Fibroblast of the aortic adventitia (primary cell): ENCODE data around the gene PLEKHA6. TPM values are rescaled to one million over a fixed set of nuclear protein-coding genes. Genes with fewer than 3 reads are reported as not detected.

ENCODE experiments used
- DNase-seq: peaks from one replicate; pipeline ENCODE4 v3.0.0-alpha.2; 2010; ENCODE audit warnings: low read depth
- H3K4me3 ChIP-seq: 2 replicates; pipeline ENCODE4 v1.5.1; 2011; ENCODE audit warnings: low read depth, mild to moderate bottlenecking, control low read depth, low read length, moderate library complexity
- CTCF ChIP-seq: IDR thresholded peaks from 2 replicates; pipeline ENCODE4 v1.5.1; 2011; ENCODE audit warnings: mild to moderate bottlenecking, low read length, control low read depth, inconsistent platforms; ENCODE audit not compliant: insufficient read depth
- total RNA-seq: library from RNA; depleted of rRNA; stranded (reverse); fragments of >200 nt; gene quantifications from 2 replicates; pipeline ENCODE4 v1.2.3, GENCODE V29; 2012; ENCODE audit warnings: low replicate concordance

PLEKHA6 gene
- total RNA-seq, 1 donor, result 3.6 TPM

GRCh38 chr1:204362984-204363334 is 3.2 kb upstream of the PLEKHA6 start:
- no peak for DNase-seq
- no peak overlapping the region for H3K4me3 ChIP-seq
- no peak for TF ChIP-seq CTCF

- no peak for DNase-seq
- H3K4me3 ChIP-seq, result no peak overlapping the region
- TF ChIP-seq CTCF, result no peak
These were observed 2.1 kb upstream of the PLEKHA6 start for GRCh38 chr1:204361781-204362180.

GRCh38 chr1:204361341-204361771 is 1.6 kb upstream of the PLEKHA6 start:
- DNase-seq, result no peak
- H3K4me3 ChIP-seq, result no peak overlapping the region
- TF ChIP-seq CTCF, result no peak

- DNase-seq, result no peak
- no peak overlapping the region for H3K4me3 ChIP-seq
- no peak for TF ChIP-seq CTCF
These were observed 585 bp upstream of the PLEKHA6 start for GRCh38 chr1:204360314-204360713.

GRCh38 chr1:204359131-204359473 is 627 bp downstream of the PLEKHA6 start:
- no peak for TF ChIP-seq CTCF
- no peak for DNase-seq
- no peak overlapping the region for H3K4me3 ChIP-seq

- no peak for TF ChIP-seq CTCF
- H3K4me3 ChIP-seq, result no peak overlapping the region
- no peak for DNase-seq
These were observed 1.1 kb downstream of the PLEKHA6 start for GRCh38 chr1:204358605-204359004.
